HG03060 (cell line): Measurements from ENCODE around the gene ETS1.

Experiments used
- ATAC-seq: cut with Tn5 transposase; IDR thresholded peaks from one replicate; pipeline ENCODE4 v1.9.1; 2021; ENCODE audit warnings: low read depth, moderate number of reproducible peaks; ENCODE audit not compliant: unreplicated experiment

Gene ETS1

DNA sequence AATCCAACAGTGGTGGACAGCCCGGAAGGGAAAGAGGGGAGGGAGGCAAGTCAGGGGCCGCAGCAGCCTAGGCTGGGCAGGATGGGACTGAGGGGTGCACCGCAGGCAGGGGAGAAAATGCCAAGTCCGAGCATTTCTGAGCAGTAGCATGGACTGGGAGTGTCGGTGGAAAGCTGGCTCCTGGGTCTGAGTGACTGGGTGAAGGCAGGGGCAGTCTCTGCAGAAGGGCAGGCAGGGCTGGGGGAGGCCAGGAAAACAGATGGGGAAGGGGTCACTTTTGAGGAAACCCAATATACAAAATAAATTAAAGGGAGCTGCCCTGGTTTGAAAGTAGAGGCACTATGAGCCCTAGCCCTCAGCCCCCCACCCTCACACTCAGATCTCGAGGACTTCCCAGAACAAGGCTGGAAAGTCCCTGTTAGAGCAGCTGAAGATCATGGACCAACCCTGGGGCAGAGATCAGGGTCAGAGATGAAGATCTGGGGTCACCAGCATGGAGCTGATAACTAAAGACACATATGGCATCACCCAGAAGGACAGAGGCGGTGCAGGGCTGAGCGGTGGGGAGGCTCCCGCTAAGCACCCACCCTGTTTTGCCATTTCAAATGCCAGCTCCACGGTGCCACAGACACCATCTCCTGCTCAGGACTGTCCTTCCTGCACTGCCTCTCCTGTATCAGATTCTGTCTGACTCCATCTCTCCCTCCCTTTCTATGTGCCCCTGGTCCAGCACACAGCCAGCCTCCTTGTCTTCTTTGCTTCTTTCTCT lies 32.4 kb upstream of the ETS1 start:
- ATAC-seq, result no peak

DNA sequence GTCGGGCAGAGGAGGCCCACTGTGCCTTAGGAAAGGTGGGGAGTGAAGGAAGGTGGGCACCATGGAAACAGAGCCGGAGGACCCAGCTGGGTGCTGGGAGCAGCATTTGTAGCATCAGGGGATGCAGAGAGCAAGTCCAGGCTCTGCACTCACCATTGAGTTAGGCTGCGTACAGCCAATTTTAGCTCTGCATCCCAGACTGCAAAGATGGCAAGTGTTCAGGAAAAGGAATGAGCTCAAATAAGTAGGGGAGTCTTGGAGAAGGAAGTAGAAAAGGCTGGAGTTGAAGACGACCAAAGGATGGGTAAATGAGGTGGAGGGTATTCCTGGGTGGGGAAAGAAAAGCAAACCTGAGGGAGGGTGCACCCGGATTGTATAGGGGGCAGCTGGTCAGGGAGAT lies 31.6 kb upstream of the ETS1 start:
- no peak for ATAC-seq

DNA sequence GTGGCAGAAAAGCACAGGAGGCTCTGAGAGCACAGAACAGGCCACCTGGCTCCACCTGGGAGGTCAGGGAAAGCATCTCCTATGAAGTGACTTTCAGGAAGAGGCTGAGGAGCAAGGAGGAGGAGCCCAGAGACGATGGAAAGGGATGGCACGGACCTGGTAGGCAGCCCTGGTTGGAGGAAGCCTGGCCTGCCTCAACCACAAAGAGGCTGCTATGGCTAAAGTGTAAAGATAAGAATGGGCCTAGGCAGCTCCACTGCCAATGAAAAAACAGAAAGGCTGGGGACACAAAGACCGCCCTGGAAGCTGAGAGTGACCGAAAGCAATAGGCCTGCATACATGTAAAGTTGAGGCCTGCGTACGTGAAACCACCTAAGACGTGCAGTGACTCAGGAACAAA lies 31.2 kb upstream of the ETS1 start:
- ATAC-seq, result no peak

DNA sequence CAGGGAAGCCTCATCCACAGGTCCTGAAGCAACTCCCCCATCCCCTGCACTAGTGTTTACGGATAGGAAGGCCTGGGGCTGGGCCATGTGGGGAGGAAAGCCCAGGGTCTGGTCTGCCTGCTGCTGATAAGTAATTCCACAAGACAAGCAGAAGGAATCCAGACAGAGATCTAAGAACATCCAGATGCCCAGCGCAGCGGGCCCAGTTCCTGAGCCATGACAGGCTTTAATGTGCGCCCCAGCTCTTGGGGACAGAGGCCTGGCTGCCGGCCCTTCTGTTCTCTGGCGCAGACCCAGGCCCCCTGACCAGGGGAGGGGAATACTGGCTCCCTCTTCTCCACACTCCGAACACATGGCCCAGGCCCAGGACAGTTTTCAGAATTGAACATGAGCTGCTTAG lies 28.8 kb upstream of the ETS1 start:
- ATAC-seq, result no peak

DNA sequence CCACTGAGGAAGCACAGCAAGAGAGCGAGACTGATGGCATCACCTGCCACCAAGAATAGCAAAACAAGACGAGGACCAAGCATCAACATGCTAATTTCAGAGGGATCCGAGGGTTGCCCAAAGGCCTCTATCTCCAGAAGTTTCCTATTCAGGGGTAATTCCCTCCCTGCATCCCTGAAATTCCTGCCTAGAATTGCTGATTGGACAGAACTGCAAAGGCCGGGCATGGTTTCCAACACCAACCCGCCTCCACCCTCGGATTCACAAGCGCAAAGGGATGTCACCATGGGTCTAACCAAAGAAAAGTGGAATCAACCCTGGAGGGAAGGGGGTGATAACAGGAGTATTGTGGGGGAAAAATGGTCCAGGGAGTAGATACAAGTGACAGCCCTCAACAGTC lies 28.3 kb upstream of the ETS1 start:
- ATAC-seq, result no peak

DNA sequence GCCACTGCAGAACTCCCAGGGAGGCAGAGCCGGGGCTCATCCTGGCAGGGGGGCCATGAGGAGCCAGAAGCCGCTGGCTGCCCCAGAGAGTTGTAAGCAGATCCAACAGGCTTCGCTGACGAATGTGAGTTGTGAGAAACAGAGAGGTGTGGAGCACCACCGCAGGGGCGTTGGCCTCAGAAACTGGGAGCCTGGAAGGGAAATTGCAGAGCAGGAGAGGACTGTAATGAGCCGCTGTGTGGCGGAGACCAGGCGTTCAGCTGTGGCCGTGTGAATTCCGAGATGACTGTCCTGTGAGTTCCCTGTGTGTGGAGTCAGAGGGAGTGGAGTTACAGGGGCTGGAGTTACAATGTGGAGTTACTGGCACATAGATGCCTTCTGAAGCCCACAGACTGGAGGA lies 27.7 kb upstream of the ETS1 start:
- no peak for ATAC-seq

DNA sequence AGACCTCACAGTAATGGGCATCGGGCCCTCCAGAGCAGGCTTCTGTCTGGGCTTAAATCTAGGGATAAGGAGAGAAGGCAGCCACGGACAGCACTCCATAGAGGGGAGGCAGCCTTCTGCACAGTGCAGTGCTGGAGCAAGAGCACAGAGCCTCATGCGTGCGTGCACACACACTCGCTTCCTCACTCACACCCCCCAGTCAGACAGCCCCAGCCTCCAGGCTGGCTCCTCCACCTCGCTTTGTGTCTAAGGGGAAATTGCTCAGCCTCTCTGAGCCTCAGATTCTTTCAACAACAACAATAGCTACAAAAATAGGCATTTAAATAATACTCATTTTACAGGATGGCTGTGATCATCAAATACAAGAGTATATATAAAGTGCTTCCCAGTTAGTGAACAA lies 26.7 kb upstream of the ETS1 start:
- no peak for ATAC-seq

DNA sequence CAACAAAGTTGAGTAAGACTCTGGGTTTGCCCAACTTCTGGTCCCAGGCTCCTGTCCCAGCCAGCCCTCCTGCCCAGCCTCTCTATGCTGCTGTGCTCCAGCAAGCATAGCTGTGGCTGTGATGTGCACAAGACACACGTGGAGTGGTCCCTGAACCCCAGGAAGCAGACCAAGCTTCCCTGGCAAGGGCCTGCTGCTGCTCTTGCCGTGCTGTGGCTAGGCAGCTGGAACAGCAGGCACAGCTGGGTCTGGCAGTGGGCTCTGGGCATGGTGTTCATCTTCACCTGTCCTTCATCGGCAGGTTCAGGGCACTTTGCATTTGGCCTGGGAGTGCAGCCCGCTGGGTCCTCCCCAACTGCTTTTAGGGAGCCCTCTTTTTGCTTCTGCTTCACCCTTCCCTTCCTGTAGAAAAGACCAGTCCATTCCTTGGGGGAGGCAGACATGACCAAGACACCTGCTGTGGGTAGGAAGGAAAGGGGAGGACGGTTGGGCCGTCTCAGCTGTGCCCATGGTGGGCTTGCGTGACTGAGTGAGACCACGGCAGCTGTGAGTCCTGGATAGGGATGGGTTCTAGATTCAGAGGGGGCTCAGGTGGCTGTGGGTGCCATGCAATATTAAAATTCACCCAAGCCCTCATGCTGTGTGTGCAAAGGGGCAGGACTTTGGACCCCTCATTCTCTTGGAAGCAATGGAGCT lies 26.1 kb upstream of the ETS1 start:
- ATAC-seq, result no peak

DNA sequence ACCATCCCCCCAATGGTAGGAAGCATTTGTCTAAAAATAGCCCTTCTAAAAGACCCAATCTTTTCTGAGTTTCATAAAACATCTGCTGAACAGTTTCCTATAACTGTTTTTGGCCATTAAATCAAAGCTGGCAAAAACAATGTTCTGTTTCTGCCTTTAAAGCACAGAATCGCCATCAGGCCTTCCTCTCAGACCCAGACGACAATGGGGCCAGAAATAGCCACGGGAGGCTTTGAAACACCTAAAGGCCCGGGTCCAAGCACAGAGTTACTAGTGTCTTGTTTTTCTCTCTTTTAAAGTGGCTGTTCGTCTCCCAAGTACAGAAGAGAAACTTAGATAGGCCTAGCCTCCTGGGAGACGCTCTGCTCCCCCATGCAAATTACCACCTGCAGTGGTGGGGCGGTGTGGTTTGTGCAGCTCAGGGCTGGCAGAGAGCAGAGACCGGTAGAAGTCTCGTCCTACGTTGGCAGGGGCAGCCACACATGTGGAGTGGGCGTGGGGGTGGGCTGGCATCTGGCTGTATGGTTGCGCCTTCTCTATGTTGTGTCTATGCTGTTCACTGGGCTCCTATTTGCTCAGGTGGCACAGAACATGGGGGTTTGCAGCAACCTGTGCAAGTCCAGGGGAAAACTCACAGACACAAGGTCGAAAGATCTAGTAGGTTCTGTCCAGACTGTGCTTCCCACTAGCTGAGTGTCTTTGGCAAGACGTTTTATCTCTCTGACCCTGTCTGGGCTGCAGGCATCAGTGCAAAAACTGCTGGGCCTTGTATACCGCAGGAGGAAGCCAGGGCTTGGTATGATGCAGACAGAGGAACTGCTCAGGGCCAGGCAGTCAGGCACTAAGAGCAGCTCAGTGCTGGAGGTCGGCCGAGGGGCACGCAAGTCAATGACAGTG lies 23.6 kb upstream of the ETS1 start:
- peak; percentile 95 for ATAC-seq

DNA sequence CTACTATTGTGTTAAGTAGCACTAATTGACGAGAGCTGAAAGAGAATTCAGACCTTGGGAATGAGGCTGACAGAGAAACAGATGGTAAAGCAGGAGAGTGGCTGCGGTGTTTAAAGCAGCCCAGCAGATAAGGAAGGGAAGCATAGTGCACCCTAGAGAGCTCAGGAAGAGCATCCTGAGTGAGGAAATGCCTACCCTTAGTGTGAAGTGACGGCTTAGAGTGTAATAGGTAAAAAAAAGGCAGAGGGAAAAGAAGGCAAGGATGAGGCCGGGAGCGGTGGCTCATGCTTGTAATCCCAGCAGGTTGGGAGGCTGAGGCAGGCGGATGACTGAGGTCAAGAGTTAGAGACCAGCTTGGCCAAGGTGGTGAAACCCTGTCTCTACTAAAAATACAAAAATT lies 22.4 kb upstream of the ETS1 start:
- ATAC-seq, result no peak

DNA sequence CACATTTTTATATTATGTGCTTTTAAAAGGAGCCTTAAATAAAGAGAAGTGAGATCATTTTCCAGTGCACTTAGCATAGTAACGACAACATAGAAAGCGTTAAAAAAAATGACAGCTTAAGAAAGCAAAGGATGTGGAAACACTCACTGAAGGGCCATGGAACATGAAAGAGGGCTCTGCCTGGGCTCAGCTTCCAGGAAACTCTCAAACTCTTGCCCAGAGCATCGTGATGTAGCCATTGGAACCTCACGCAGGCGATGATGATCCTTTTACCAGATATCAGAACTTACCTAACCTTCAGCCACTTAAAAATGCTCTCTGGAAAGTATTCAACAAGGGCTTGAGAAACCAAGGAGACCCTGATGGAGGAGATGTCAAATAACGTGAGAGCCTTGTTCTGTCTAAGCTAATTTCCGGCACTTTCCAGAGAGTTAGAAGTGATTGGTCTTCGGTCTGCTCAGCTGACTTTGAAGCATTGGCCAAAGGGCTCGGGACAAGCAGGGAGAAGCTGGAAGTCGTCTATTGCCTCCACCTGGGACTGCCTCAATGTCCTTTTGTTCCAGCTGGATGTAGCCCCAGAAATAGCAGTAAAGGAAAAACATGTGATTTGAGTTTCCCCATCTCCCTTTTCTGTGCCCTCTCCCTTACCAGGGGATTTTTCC lies 21.5 kb upstream of the ETS1 start:
- ATAC-seq, result no peak

DNA sequence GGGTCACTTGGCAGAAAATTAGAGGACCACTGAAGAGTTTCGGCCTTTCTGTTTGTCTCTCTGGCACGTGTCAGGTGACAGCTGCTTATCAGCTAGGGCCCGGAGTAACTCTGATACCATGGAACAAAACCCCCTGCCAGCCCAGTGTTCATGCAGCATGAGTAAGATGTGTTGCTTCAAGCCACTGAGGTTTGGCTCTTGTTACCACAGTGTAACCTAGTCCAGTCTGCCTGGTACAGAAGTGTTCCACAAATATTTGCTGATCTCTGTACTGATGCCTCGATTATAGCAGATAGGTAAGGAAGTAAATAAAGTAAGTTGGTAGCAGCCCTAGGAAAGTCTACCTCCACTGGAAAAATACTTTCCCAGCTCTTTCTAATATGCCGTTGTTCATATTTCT lies 20.5 kb upstream of the ETS1 start:
- ATAC-seq, result no peak

DNA sequence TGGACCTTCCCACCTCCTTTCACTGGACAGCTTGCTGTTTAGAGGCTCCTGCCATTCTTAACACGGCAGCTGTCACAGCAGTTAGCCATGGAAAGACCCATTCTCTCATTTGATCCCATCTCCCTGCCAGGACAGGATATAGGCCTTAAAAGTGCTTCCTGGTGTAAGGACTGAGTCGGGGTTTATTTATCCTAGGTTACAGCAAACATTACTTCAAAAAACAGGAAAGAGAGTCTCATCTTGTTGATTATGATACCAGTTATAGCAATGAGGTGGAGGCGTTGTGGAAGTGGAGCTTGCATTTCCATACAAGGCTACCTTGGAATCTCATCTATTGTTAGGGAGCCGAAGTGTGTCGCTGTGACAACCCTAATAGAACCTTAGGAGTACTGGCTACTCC lies 17.4 kb upstream of the ETS1 start:
- no peak for ATAC-seq

DNA sequence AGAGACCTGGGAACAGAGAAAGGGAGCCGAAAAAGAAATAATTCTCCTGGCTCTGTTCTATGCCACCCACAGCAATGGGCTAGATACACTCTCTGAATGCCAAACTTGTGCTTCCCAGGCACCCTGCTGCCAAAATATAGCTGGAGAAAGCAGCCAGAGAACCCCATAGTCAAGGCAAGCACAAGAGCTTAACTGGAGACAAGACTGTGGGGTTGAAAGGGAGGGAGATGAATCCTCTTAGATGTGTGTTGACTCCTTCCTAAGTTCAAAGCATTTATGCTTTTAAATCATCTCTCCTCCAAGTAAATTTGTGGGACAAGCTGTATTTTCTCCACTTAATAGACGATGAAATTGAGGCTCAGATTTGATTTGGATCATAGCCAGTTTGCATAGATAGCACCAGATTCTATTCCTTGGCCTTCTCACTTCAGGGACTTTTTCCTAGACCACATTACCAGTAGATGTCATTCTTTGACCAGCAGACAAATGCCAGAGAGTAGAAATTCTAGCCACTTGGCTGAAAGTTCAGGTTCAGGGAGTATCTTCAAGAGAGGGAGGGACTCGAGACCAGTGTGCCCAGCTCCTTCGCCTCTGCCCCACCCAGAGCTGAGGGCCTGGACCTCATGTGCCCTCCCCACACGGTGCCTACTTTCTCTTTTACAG lies 16.5 kb upstream of the ETS1 start:
- ATAC-seq, result no peak

DNA sequence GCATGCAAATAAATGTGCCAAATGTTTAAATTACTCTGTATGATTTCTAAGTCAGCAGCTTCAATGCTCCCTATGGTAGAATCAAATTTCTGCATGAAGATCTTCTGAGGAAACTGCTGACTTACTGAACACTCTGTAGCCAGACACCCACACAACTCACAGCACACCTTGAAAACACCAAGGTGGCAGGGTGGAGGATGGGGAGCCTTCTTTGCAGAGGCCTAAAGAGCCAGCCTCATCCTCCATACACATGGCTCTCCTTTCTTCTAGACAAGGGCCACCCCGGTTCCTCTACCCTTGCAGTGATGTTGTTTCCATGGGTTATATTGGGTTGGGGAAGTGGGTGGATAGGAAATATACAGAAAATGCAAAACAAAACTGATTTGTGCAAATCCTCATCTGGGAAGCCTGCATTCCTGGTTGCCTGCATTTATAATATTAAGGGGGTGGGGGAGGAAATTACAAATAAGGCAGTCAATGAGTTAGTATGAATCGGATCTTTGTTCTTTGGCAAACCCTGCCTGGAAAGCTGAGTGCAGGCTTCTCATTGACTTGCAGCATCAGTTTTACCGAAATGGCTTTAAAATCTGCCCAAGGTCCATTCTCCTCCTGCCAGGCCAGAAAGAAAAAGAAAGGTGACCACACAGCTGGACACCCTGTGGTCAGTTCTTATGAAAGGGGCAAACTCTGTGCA lies 15.8 kb upstream of the ETS1 start:
- ATAC-seq, result no peak

DNA sequence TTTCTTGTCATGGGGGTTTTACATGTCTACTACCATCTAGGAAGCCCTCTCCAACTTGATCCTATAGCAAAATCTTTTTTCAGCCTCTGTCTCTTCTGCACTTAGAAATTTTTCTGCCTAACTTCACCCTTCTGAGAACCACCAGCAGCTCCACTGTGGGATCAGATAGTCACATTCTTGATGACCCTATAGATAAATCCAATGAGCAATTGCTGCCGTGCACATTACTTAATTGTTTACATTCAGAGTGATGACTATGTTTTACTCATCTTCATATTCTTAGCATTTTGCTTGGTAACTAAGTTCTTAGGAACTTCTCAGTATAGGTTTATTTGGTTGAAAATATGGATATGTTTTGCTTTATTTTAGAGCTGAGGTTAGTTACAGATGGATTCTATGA lies 12.4 kb upstream of the ETS1 start:
- no peak for ATAC-seq

DNA sequence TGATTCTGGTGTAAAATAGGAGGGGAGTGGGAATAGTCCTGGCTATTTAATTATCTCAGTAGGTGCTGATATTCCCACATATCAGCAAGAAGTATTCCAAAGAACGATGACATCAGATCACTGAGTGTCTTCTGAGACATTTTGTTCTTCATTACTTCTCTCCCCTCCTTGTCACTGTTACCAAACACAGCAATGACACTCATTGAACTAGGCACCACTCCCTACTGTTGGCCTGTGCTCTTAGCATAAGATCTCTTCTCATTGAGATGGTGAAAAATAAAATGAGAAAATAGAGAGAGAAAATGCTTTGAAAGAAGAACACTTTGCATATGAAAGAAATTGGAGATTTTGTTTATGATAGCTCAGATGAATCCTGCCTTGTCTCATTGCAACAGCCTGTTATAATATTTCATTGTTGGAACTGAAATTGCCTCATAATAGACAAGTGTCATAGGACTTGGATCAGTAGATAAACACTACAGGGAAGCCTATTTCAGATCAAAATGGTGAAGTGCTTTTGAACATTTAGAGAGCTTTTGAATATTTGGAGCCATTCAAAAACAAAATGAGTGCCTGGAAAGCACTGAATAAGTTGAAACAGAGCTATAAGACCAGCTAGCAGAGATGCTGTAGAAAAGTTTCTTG lies 11.3 kb upstream of the ETS1 start:
- no peak for ATAC-seq

DNA sequence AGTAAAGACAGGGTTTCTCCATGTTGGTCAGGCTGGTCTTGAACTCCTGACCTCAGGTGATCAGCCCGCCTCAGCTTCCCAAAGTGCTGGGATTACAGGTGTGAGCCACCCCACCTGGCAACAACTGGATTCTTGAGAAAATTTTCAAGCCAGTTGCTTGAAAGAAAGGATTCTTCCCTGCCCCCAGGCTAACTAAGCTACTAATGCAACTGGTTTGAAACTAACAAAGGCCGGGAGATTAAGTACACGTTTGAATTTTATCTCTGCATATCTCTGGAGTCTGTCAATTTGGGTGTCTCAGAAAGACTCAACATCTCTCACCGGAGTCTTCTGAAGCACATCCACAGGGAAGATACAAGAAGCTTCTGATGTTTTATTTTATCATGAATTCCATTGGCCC lies 10.7 kb upstream of the ETS1 start:
- ATAC-seq, result no peak

DNA sequence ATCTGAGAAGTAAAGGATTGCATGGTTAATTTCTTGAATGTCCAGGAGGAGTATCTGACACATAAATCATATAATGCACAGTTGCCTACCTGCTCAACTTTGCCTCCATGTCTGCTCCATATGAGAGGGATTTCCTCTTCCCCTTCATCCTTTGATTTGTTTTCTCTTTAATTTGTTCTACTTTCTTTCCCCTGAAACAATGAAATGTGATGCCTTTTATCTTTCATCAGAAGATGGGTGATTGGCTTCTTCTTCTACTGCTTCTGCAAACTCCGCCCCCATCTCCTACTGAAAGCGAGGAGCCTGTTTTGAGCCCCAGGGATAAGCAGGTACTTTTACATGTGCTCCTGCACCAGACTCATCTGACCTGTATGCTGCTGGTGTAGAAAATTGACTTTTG lies 9.9 kb upstream of the ETS1 start:
- ATAC-seq, result no peak
